ENCODE measurements around the gene CHST12.
"Not testable (repeated sequence)": the region's sequence is repeated elsewhere in the genome, so short reads cannot be mapped to it uniquely, and the experiment has no call there.

The CHST12 gene

DNA sequence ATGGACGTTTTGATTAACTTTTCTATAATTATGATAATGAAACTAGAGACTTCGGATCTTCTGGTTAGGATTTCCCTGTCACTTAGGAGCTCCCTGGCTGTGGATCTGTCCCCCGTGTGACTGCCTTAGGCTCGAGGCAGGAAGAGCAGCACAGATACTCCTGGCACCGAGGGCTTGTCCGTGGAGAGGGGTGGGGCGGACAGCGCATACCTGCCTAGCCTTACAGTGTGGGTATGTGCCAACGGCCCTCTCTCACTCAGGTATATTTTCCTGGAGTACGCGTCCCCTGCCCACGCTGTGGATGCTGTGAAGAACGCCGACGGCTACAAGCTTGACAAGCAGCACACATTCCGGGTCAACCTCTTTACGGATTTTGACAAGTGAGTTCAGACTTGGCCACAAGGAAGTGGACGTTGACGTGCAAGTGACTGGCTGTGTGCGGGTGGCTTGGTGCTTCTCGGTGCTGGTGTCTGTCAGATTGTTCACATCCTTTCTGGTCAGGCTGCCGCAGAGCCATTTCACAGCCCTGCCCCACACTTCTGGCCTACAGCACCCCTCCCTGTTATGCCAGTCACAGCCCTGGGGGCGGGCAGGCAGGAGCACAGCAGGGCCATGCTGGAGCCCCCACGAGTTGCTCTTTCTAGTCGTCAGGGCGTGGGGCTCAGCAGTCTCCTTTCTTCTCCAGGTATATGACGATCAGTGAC lies 40.9 kb upstream of the CHST12 start:
- no peak overlapping the region for H3K4me3 ChIP-seq (ENCODE audit: insufficient read depth, low read depth, low read length)
- H3K4me1 ChIP-seq (ENCODE audit: control insufficient read depth, insufficient read depth, low read length), result no peaks in the 10 kb centered on the region
- 96% methylated on average over 27 of the region's 27 CpGs for WGBS, 2 experiments
- no peak overlapping the region for H3K27ac ChIP-seq (ENCODE audit: insufficient read depth, low read depth, low read length, poor library complexity, severe bottlenecking)
- no peaks in the 10 kb centered on the region for H3K27me3 ChIP-seq (ENCODE audit: control insufficient read depth, insufficient read depth, low read length, poor library complexity, severe bottlenecking)
- H3K36me3 ChIP-seq (ENCODE audit: control insufficient read depth, insufficient read depth, low read length), result peaks cover 47% of the 10 kb centered on the region
- H3K9me3 ChIP-seq (ENCODE audit: control insufficient read depth, low read length), result no peaks in the 10 kb centered on the region

GRCh38 chr7:2369139-2369538 lies 34.3 kb upstream of the CHST12 start:
- H3K4me1 ChIP-seq (ENCODE audit: control insufficient read depth, insufficient read depth, low read length), result no peaks in the 10 kb centered on the region
- 97% methylated on average over 10 of the region's 10 CpGs for WGBS, 2 experiments
- no peaks in the 10 kb centered on the region for H3K27me3 ChIP-seq (ENCODE audit: control insufficient read depth, insufficient read depth, low read length, poor library complexity, severe bottlenecking)
- H3K36me3 ChIP-seq (ENCODE audit: control insufficient read depth, insufficient read depth, low read length), result peaks cover 79% of the 10 kb centered on the region
- no peak overlapping the region for H3K4me3 ChIP-seq (ENCODE audit: insufficient read depth, low read depth, low read length)
- no peak overlapping the region for H3K27ac ChIP-seq (ENCODE audit: insufficient read depth, low read depth, low read length, poor library complexity, severe bottlenecking)
- no peaks in the 10 kb centered on the region for H3K9me3 ChIP-seq (ENCODE audit: control insufficient read depth, low read length)

GRCh38 chr7:2371329-2371728 lies 32.1 kb upstream of the CHST12 start:
- WGBS, 2 experiments, result 94 to 96% methylated on average over 8 of the region's 8 CpGs
- Histone ChIP-seq H3K36me3 (ENCODE audit: control insufficient read depth, insufficient read depth, low read length) (peaks cover 81% of the 10 kb centered on the region), H3K4me1 (ENCODE audit: control insufficient read depth, insufficient read depth, low read length) (no peaks in the 10 kb centered on the region), H3K4me3 (ENCODE audit: insufficient read depth, low read depth, low read length) (no peak overlapping the region), H3K27me3 (ENCODE audit: control insufficient read depth, insufficient read depth, low read length, poor library complexity, severe bottlenecking) (no peaks in the 10 kb centered on the region), H3K9me3 (ENCODE audit: control insufficient read depth, low read length) (no peaks in the 10 kb centered on the region), H3K27ac (ENCODE audit: insufficient read depth, low read depth, low read length, poor library complexity, severe bottlenecking) (no peak overlapping the region)

DNA sequence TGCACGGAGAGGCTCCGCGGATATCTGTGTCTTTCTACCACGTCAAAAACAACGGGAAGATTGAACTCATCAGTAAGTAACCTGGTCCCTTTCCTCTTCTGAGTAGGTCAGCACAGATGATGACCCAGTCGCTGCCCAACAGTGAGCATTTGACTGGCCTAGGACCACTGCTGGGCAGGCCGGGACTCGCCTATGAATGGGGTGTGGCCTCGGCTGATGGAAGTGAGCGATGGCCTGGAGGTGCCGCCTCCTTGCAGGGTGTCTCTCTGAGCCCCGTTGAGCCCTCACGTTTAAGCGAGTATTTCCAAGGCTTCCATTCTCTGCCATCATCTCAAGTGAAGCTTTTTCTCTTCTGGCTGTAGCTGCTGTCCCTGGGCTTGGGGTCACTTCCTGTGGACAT lies 30.7 kb upstream of the CHST12 start:
- H3K27me3 ChIP-seq (ENCODE audit: control insufficient read depth, insufficient read depth, low read length, poor library complexity, severe bottlenecking), result no peaks in the 10 kb centered on the region
- whole genome bisulfite sequencing, 2 experiments, result 95 to 96% methylated on average over 14 of the region's 14 CpGs
- H3K9me3 ChIP-seq (ENCODE audit: control insufficient read depth, low read length), result no peaks in the 10 kb centered on the region
- H3K4me1 ChIP-seq (ENCODE audit: control insufficient read depth, insufficient read depth, low read length), result no peaks in the 10 kb centered on the region
- peaks cover 82% of the 10 kb centered on the region for H3K36me3 ChIP-seq (ENCODE audit: control insufficient read depth, insufficient read depth, low read length)
- H3K4me3 ChIP-seq (ENCODE audit: insufficient read depth, low read depth, low read length), result no peak overlapping the region
- no peak overlapping the region for H3K27ac ChIP-seq (ENCODE audit: insufficient read depth, low read depth, low read length, poor library complexity, severe bottlenecking)

GRCh38 chr7:2373124-2373556 lies 30.3 kb upstream of the CHST12 start:
- peaks cover 80% of the 10 kb centered on the region for H3K36me3 ChIP-seq (ENCODE audit: control insufficient read depth, insufficient read depth, low read length)
- no peak overlapping the region for H3K4me3 ChIP-seq (ENCODE audit: insufficient read depth, low read depth, low read length)
- no peaks in the 10 kb centered on the region for H3K4me1 ChIP-seq (ENCODE audit: control insufficient read depth, insufficient read depth, low read length)
- 96 to 97% methylated on average over 14 of the region's 14 CpGs for WGBS, 2 experiments
- H3K9me3 ChIP-seq (ENCODE audit: control insufficient read depth, low read length), result no peaks in the 10 kb centered on the region
- no peaks in the 10 kb centered on the region for H3K27me3 ChIP-seq (ENCODE audit: control insufficient read depth, insufficient read depth, low read length, poor library complexity, severe bottlenecking)
- H3K27ac ChIP-seq (ENCODE audit: insufficient read depth, low read depth, low read length, poor library complexity, severe bottlenecking), result no peak overlapping the region

GRCh38 chr7:2373646-2374045 lies 29.8 kb upstream of the CHST12 start:
- Histone ChIP-seq H3K4me1 (ENCODE audit: control insufficient read depth, insufficient read depth, low read length) (no peaks in the 10 kb centered on the region), H3K9me3 (ENCODE audit: control insufficient read depth, low read length) (no peaks in the 10 kb centered on the region), H3K27ac (ENCODE audit: insufficient read depth, low read depth, low read length, poor library complexity, severe bottlenecking) (no peak overlapping the region), H3K27me3 (ENCODE audit: control insufficient read depth, insufficient read depth, low read length, poor library complexity, severe bottlenecking) (no peaks in the 10 kb centered on the region), H3K36me3 (ENCODE audit: control insufficient read depth, insufficient read depth, low read length) (peaks cover 75% of the 10 kb centered on the region), H3K4me3 (ENCODE audit: insufficient read depth, low read depth, low read length) (no peak overlapping the region)
- WGBS, 2 experiments, result 95 to 96% methylated on average over 7 of the region's 7 CpGs

- no peaks in the 10 kb centered on the region for H3K27me3 ChIP-seq (ENCODE audit: control insufficient read depth, insufficient read depth, low read length, poor library complexity, severe bottlenecking)
- H3K4me3 ChIP-seq (ENCODE audit: insufficient read depth, low read depth, low read length), result no peak overlapping the region
- no peaks in the 10 kb centered on the region for H3K9me3 ChIP-seq (ENCODE audit: control insufficient read depth, low read length)
- peaks cover 73% of the 10 kb centered on the region for H3K36me3 ChIP-seq (ENCODE audit: control insufficient read depth, insufficient read depth, low read length)
- H3K4me1 ChIP-seq (ENCODE audit: control insufficient read depth, insufficient read depth, low read length), result no peaks in the 10 kb centered on the region
- H3K27ac ChIP-seq (ENCODE audit: insufficient read depth, low read depth, low read length, poor library complexity, severe bottlenecking), result no peak overlapping the region
- 96 to 97% methylated on average over 18 of the region's 18 CpGs for WGBS, 2 experiments
Measured at GRCh38 chr7:2374401-2374800, 29.0 kb upstream of the CHST12 start.

DNA sequence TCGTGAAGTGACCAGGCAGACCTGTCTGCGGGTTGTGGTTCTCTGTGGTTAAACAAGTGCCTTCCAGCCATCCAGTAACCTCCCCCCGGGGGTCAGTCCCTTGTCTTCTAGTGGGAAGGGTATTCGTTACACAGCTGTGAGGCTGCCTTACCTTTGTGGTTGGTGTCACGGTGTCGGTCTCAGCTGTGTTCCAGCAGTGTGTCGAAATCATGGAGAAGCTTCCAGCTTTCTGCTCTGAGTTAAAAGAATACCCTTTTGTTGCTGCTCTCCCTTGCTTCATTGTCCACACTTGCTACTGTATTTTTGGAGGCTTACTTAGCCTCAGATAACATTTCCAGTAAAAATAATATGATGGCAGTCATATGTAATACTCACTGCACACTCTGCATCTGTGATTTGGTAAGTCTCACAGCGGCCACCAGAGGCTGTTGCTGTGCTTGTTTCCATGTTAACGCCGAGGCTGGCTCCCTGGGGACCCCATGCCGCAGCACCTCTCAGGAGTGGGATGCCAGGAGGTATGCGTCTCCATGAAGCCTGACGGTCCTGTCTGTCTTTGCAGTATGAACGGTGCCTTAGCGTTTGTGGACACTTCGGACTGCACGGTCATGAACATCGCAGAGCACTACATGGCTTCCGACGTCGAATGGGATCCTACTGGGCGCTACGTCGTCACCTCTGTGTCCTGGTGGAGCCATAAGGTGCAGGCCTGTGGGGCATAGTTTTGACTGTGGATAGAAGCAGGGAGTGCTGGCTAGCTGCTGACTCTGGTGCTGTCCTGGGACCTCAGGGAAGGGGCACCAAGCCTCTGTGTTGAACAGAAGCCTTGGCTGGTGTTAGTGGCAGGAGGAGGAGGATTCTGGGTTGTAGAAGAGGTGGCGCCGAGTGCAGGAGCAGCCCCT lies 28.3 kb upstream of the CHST12 start:
- Histone ChIP-seq H3K4me1 (ENCODE audit: control insufficient read depth, insufficient read depth, low read length) (no peaks in the 10 kb centered on the region), H3K27me3 (ENCODE audit: control insufficient read depth, insufficient read depth, low read length, poor library complexity, severe bottlenecking) (no peaks in the 10 kb centered on the region), H3K9me3 (ENCODE audit: control insufficient read depth, low read length) (no peaks in the 10 kb centered on the region), H3K36me3 (ENCODE audit: control insufficient read depth, insufficient read depth, low read length) (peaks cover 77% of the 10 kb centered on the region), H3K4me3 (ENCODE audit: insufficient read depth, low read depth, low read length) (no peak overlapping the region), H3K27ac (ENCODE audit: insufficient read depth, low read depth, low read length, poor library complexity, severe bottlenecking) (no peak overlapping the region)
- 96% methylated on average over 26 of the region's 26 CpGs for WGBS, 2 experiments

GRCh38 chr7:2376351-2377154 lies 26.9 kb upstream of the CHST12 start:
- peaks cover 67% of the 10 kb centered on the region for H3K36me3 ChIP-seq (ENCODE audit: control insufficient read depth, insufficient read depth, low read length)
- no peaks in the 10 kb centered on the region for H3K27me3 ChIP-seq (ENCODE audit: control insufficient read depth, insufficient read depth, low read length, poor library complexity, severe bottlenecking)
- WGBS, 2 experiments, result 97% methylated on average over 27 of the region's 27 CpGs
- H3K9me3 ChIP-seq (ENCODE audit: control insufficient read depth, low read length), result no peaks in the 10 kb centered on the region
- H3K27ac ChIP-seq (ENCODE audit: insufficient read depth, low read depth, low read length, poor library complexity, severe bottlenecking), result no peak overlapping the region
- H3K4me3 ChIP-seq (ENCODE audit: insufficient read depth, low read depth, low read length), result no peak overlapping the region
- no peaks in the 10 kb centered on the region for H3K4me1 ChIP-seq (ENCODE audit: control insufficient read depth, insufficient read depth, low read length)

DNA sequence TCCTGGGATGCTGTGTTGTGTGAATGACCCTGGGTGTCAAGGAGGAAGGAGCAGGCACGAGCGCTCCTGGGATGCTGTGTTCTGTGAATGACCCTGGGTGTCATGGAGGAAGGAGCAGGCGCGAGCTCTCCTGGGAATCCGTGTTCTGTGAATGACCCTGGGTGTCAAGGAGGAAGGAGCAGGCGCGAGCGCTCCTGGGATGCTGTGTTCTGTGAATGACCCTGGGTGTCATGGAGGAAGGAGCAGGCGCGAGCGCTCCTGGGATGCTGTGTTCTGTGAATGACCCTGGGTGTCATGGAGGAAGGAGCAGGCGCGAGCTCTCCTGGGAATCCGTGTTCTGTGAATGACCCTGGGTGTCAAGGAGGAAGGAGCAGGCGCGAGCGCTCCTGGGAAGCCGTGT lies 25.9 kb upstream of the CHST12 start:
- 86 to 88% methylated on average over 14 to 16 of the region's 18 CpGs for WGBS, 2 experiments
- H3K4me1 ChIP-seq (ENCODE audit: control insufficient read depth, insufficient read depth, low read length); H3K27me3 ChIP-seq (ENCODE audit: control insufficient read depth, insufficient read depth, low read length, poor library complexity, severe bottlenecking); H3K9me3 ChIP-seq (ENCODE audit: control insufficient read depth, low read length); H3K27ac ChIP-seq (ENCODE audit: insufficient read depth, low read depth, low read length, poor library complexity, severe bottlenecking); H3K4me3 ChIP-seq (ENCODE audit: insufficient read depth, low read depth, low read length): not testable (repeated sequence)
- peaks cover 57% of the 10 kb centered on the region for H3K36me3 ChIP-seq (ENCODE audit: control insufficient read depth, insufficient read depth, low read length)

Measured in ectodermal cell (in vitro differentiated cells).